Suppressor macrophage treated with lipopolysaccharide for 1 hour (primary cell): ENCODE measurements around the gene NHERF2.

ENCODE experiments used
- DNase-seq, 3 donors: peaks; one replicate each; pipeline ENCODE4 v3.0.0-alpha.2; 2020 to 2022

NHERF2 gene

GRCh38 chr16:2040787-2041522 is 14.3 kb downstream of the NHERF2 start:
- no peak for DNase-seq

- no peak for DNase-seq
These were observed 15.7 kb downstream of the NHERF2 start for GRCh38 chr16:2042171-2042985.

DNA sequence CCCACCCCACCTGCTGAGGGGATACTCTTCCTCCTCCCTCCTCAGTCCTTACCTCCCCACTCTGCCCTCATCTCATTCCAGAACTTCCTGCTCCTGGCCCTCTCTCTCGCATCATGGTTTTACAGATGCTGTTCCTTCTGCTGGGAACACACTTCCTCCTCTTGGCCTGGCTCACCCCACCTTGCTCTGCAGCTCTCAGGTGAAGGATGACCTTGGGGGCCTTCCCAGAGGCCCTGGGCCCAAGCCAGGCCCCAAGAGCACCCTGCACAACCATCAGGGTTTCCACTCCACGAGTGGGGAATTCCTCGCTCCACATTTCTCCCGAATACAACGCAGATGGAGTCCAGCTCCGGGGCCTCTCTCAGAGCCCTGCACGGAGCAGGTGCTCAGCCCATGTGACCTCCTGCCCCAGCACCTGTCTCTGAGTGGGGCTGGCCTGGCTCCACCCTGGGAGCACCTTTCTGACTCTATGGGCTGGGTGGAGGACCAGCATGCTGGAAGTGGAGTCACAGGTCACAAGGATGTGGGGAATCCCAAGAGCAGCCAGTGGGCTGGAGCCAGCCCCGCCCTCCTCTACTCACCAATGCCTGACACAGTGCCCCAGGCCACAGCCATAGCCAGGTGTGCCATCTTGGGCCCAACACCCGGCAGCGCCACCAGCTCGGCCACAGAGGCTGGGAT is 16.4 kb downstream of the NHERF2 start:
- DNase-seq, result peak in 2 of 3 donors; percentile 55 to 72

- peak; percentile 90 to 95 (median 91) for DNase-seq
These were observed 17.2 kb downstream of the NHERF2 start for GRCh38 chr16:2043667-2044451.

DNA sequence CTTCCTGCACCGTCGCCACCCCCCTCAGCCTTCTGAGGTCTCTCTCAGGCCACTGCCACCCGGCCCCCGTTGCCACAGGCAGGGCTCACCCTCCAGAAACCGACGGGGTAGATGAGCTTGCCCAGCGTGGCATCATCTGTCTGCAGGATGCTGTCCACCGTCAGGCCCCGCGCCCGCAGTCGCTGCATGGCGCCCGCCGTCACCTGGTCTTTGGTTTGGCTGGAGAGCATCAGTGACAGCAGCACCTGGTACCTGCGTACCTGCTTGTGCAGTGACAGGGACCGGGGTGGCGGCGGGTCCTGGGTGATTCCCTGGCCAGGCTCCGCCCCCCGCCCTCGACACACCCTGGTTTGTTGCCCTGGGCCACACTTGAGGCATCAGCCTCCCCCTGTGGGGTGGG is 17.8 kb downstream of the NHERF2 start:
- no peak for DNase-seq

GRCh38 chr16:2045965-2046892 is 19.5 kb downstream of the NHERF2 start:
- no peak for DNase-seq

- DNase-seq, result no peak
These were observed 20.2 kb downstream of the NHERF2 start for GRCh38 chr16:2046893-2047329.

DNA sequence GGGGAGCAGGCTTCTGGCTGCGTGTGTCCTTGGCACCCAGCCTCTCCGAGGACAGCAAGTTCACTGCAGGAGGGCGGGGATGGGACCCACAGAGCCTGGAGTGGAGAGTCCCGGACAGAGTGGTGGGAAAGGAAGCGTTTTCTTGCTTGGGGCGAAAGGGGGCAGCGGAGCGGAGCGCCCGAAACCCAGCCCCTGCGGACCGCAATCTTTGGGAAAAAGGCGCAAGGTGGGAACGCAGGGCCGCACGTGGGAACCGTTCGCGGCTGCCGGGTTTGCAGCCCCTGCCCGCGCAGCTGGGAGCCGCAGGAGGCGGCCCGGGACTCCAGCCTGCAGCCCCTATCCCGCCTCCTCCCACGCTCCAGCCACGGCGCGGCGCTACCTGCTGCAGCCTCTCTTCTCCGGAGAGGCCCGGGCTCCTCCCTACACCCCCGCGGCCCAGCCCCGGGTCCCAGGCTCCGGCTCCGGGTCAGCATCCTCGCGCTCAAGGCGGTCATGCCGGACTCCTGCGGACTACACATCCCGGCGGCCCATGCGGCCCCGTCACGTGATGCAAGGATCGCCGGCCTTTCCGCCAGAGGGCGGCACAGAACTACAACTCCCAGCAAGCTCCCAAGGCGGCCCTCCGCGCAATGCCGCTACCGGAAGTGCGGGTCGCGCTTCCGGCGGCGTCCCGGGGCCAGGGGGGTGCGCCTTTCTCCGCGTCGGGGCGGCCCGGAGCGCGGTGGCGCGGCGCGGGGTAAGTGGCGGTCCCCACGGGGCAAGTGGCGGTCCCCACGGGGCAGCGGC is 20.8 kb downstream of the NHERF2 start, which contains the start of the genes NTHL1 and TSC2:
Gene NTHL1 (minus strand): TSS at position 505 of the 786 bp plus-strand sequence. CDS start 11 bp downstream, at position 494.
Gene TSC2 (plus strand): TSS at position 656 of the 786 bp plus-strand sequence. CDS start 631 bp downstream, outside the sequence.
- peak; percentile 97 to 98 (median 98) for DNase-seq

GRCh38 chr16:2048116-2048543 is 21.4 kb downstream of the NHERF2 start:
- DNase-seq, result peak in 1 of 3 donors; percentile 39

DNA sequence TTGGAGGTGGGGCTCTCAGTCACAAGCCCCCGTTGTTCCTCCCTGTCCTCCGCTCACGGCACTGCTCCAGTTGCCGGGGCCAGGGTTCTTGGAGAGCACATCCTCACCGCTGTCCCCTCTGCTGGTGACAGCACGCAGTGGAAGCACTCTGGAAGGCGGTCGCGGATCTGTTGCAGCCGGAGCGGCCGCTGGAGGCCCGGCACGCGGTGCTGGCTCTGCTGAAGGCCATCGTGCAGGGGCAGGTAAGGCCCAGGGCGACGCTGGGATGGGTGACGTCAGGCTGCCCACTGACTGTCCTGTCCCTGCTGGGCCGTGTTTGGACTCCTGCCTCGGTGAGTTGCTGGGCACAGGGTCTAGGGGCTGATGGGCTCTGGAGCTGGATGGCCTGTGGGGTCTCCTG is 26.5 kb downstream of the NHERF2 start:
- DNase-seq, result no peak

GRCh38 chr16:2053897-2054296 is 27.2 kb downstream of the NHERF2 start:
- DNase-seq, result no peak

- DNase-seq, result no peak
These were observed 28.0 kb downstream of the NHERF2 start for GRCh38 chr16:2054543-2055245.

DNA sequence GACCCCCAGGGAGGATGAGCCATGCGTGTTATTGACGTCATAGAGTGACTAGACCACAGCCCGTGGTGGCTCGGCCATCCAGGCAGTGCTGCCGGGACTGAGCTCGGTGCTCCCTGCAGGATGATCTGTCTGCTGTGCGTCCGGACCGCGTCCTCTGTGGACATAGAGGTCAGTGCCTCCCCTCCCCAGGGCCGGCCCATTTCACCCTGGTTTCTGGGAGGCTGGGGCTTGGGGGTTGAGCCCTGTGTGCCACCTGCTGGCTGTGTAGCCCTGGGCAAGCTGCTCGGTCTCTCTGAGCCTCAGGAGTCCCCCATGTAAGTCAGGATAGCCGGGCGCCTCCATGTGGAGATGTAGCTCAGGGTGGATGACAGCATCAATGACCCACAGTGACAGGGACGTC is 29.4 kb downstream of the NHERF2 start:
- peak in 1 of 3 donors; percentile 51 for DNase-seq

GRCh38 chr16:2056681-2057407 is 30.1 kb downstream of the NHERF2 start:
- no peak for DNase-seq

DNA sequence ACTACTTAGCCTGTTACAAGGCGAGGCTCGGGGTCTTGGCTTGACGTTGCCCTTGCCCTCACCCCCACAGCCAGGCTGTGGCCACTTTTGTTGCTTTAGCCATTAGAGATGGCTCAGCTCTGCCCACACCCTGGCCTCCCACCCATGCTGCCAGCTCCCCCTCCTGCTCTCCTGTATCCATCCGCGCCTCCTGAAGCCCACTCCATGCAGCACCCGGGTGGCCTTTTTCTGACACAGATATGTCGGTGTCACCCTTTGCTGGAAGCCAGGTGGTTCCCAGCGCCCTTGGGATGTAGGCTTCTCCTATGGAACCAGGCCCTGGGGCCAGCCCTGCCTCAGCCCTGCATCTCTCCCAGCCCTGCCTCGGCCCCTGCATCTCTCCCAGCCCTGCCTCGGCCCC is 30.7 kb downstream of the NHERF2 start:
- DNase-seq, result no peak

- no peak for DNase-seq
These were observed 31.7 kb downstream of the NHERF2 start for GRCh38 chr16:2058420-2058819.

DNA sequence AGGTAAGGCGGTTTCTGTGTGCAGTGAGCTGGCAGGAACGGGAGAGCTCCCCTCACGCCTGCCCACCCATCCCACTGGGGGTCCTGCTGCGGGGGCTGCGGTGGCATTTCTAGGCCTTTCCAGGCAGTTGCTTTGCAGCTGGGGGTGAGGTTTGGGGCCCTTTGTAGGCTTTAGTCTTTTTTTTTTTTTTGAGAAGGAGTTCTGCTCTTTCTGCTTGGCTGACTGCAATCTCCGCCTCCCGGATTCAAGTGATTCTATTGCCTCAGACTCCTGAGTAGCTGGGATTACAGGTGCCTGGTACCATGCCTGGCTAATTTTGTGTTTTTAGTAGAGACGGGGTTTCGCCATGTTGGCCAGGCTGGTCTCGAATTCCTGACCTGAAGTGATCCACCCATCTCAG is 32.2 kb downstream of the NHERF2 start:
- DNase-seq, result no peak

- no peak for DNase-seq
These were observed 33.6 kb downstream of the NHERF2 start for GRCh38 chr16:2060346-2060745.

- no peak for DNase-seq
These were observed 34.3 kb downstream of the NHERF2 start for GRCh38 chr16:2061023-2061422.
